SK-N-MC (cell line): Measurements from ENCODE around the gene ZYX.

Experiments used
- DNase-seq: peaks from one replicate; pipeline ENCODE4 v3.0.0-alpha.2; 2011; ENCODE audit warnings: low read depth, low spot score
- H3K27ac ChIP-seq: fragments of 200-600 bp; sonication (generic); 2 replicates; pipeline ENCODE4 v1.5.1; 2016; ENCODE audit warnings: mixed run types
- H3K36me3 ChIP-seq: fragments of 200-600 bp; sonication (generic); 2 replicates; pipeline ENCODE4 v1.6.1; 2017; ENCODE audit warnings: antibody characterized with exemption, low read length, mixed read lengths; ENCODE audit not compliant: insufficient read depth
- H3K4me3 ChIP-seq: fragments of 200-600 bp; sonication (generic); 2 replicates; pipeline ENCODE4 v1.5.1; 2016
- H3K9ac ChIP-seq: fragments of 200-600 bp; sonication (generic); 2 replicates; pipeline ENCODE4 v1.8.0; 2017; ENCODE audit warnings: mixed run types, mixed read lengths; ENCODE audit not compliant: insufficient read length
- H3K9me3 ChIP-seq: fragments of 200-600 bp; sonication (generic); 2 replicates; pipeline ENCODE4 v1.6.1; 2017; ENCODE audit warnings: low read depth, mild to moderate bottlenecking, antibody characterized with exemption, low read length, moderate library complexity, mixed read lengths
- EZH2 ChIP-seq: fragments of 200-600 bp; sonication (generic); IDR thresholded peaks from one replicate; pipeline ENCODE4 v1.6.1; 2017; ENCODE audit warnings: antibody characterized with exemption
- FOXP2 ChIP-seq: optimal IDR thresholded peaks from 2 replicates; pipeline ENCODE3; 2011; ENCODE audit warnings: mild to moderate bottlenecking, moderate library complexity; ENCODE audit not compliant: insufficient read depth; ENCODE audit errors: extremely low read length, control extremely low read depth
- POLR2AphosphoS5 ChIP-seq: IDR thresholded peaks from 2 replicates; pipeline ENCODE4 v1.6.1; 2012; ENCODE audit warnings: mild to moderate bottlenecking, low read depth, low read length, borderline replicate concordance

ZYX gene

GRCh38 chr7:143380646-143381426, at the start of gene ZYX:
TSS of gene ZYX (plus strand) at chr7:143381345. CDS start at chr7:143381572, 227 bp downstream.
- TF ChIP-seq EZH2 = no peak
- no peak for TF ChIP-seq FOXP2
- TF ChIP-seq POLR2AphosphoS5 = no peak; the same call in 1 of the 2 replicates
- Histone ChIP-seq H3K4me3 (peak within 1 kb of the TSS; percentile 95), H3K36me3 (no peaks in the 10 kb centered on the region), H3K9me3 (no peaks in the 10 kb centered on the region), H3K27ac (peak within 1 kb of the TSS; percentile 50), H3K9ac (peak within 1 kb of the TSS; percentile 92)
- no peak for DNase-seq

DNA sequence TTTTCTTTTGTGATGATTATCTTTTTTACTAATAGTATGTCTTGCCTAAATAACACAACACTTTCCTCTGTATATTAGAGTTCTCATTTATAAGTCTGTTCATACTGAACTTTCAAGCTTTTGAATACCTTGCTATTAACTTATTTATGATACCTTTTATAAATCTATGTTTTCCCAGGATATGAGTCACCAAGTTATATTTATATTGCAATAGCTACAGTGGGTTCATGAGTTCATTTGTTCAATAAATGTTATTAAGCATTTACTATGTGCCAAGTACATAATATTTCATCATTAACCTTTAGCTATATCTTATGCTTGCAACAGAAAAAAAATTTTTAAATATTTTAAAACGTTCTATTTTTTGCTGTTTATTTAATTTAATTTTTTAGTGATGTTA, 46.9 kb upstream of the ZYX start:
- H3K4me3 ChIP-seq = no peak overlapping the region
- H3K9ac ChIP-seq = no peak overlapping the region
- H3K9me3 ChIP-seq = no peaks in the 10 kb centered on the region
- TF ChIP-seq POLR2AphosphoS5 = no peak
- TF ChIP-seq FOXP2 = no peak
- no peak for TF ChIP-seq EZH2
- DNase-seq = no peak
- no peak overlapping the region for H3K27ac ChIP-seq
- no peaks in the 10 kb centered on the region for H3K36me3 ChIP-seq

DNA sequence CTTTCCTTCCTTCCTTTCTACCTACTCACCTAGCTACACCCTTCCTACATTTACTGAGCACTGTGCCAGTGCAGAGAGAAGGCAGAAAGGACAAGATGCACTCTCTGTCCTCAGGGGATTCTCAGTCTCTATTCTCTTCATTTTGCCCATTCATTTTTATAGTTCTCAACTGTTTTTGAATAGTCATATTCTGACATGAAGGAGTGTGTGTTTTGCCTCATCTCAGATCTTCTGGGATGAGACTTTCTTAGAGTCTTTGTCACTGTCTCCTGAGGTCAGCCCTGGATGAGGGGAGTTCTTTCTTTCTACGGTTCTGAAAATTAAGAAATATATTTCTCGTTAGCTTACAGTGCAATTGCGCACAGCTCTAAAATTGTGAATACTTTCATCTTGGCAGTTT, 43.9 kb upstream of the ZYX start:
- TF ChIP-seq EZH2 (no peak), FOXP2 (no peak)
- Histone ChIP-seq H3K27ac (no peak overlapping the region), H3K36me3 (no peaks in the 10 kb centered on the region), H3K9me3 (no peaks in the 10 kb centered on the region), H3K4me3 (no peak overlapping the region), H3K9ac (no peak overlapping the region)
- DNase-seq = no peak

DNA sequence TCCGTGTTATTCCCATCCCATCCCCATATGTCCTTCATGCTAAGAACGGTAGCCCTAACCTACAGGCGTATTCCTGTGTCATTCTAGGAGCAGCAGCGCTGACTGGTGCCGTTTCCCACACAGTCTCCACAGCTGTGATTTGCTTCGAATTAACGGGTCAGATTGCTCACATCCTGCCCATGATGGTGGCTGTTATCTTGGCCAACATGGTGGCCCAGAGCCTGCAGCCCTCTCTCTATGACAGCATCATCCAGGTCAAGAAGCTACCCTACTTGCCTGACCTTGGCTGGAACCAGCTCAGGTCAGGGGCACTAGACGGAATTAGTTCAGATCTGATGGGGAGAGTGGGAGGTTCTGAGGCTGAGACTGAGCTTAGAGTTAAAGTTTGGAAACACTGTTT, 39.3 kb upstream of the ZYX start:
- Histone ChIP-seq H3K9me3 (no peaks in the 10 kb centered on the region), H3K4me3 (no peak overlapping the region), H3K9ac (no peak overlapping the region), H3K27ac (no peak overlapping the region), H3K36me3 (no peaks in the 10 kb centered on the region)
- DNase-seq = no peak
- no peak for TF ChIP-seq EZH2
- TF ChIP-seq FOXP2 = no peak
- TF ChIP-seq POLR2AphosphoS5 = no peak

GRCh38 chr7:143343596-143343995, 37.5 kb upstream of the ZYX start:
- no peak overlapping the region for H3K27ac ChIP-seq
- H3K4me3 ChIP-seq = no peak overlapping the region
- H3K9ac ChIP-seq = no peak overlapping the region
- H3K36me3 ChIP-seq = no peaks in the 10 kb centered on the region
- DNase-seq = no peak
- H3K9me3 ChIP-seq = no peaks in the 10 kb centered on the region
- TF ChIP-seq FOXP2 (no peak), EZH2 (no peak), POLR2AphosphoS5 (no peak)

GRCh38 chr7:143345428-143345900, 35.7 kb upstream of the ZYX start:
- no peak for DNase-seq
- Histone ChIP-seq H3K9ac (no peak overlapping the region), H3K4me3 (no peak overlapping the region), H3K9me3 (no peaks in the 10 kb centered on the region), H3K36me3 (no peaks in the 10 kb centered on the region), H3K27ac (no peak overlapping the region)
- no peak for TF ChIP-seq EZH2
- no peak for TF ChIP-seq FOXP2
- TF ChIP-seq POLR2AphosphoS5 = no peak

- H3K36me3 ChIP-seq = no peaks in the 10 kb centered on the region
- H3K9ac ChIP-seq = no peak overlapping the region
- no peak for TF ChIP-seq EZH2
- no peak for TF ChIP-seq POLR2AphosphoS5
- no peak for TF ChIP-seq FOXP2
- H3K4me3 ChIP-seq = no peak overlapping the region
- no peak overlapping the region for H3K27ac ChIP-seq
- DNase-seq = no peak
- H3K9me3 ChIP-seq = no peaks in the 10 kb centered on the region
Measured at GRCh38 chr7:143346018-143346417, 35.1 kb upstream of the ZYX start.

GRCh38 chr7:143347950-143348349, 33.2 kb upstream of the ZYX start:
- Histone ChIP-seq H3K9me3 (no peaks in the 10 kb centered on the region), H3K36me3 (no peaks in the 10 kb centered on the region), H3K4me3 (no peak overlapping the region), H3K9ac (no peak overlapping the region), H3K27ac (no peak overlapping the region)
- TF ChIP-seq POLR2AphosphoS5 = no peak
- no peak for TF ChIP-seq FOXP2
- TF ChIP-seq EZH2 = no peak
- DNase-seq = no peak

- Histone ChIP-seq H3K9me3 (no peaks in the 10 kb centered on the region), H3K27ac (no peak overlapping the region), H3K36me3 (no peaks in the 10 kb centered on the region), H3K4me3 (no peak overlapping the region), H3K9ac (no peak overlapping the region)
- no peak for DNase-seq
- TF ChIP-seq FOXP2 (no peak), EZH2 (no peak)
Measured at GRCh38 chr7:143351060-143351459, 30.1 kb upstream of the ZYX start.
